Upper lobe of right lung (tissue), 1 donor: ENCODE measurements around the gene CMTM8. TPM values are rescaled to one million over a fixed set of nuclear protein-coding genes. Genes with fewer than 3 reads are reported as not detected.

Source experiments
- ATAC-seq: fragments of 200-7000 bp; cut with Tn5 transposase; one replicate; pipeline ENCODE4 v1.9.1; 2020; ENCODE audit warnings: mild to moderate bottlenecking, moderate library complexity
- DNase-seq: peaks from one replicate; pipeline ENCODE4 v3.0.0-alpha.2; 2020
- H3K27ac ChIP-seq: fragments of 200-600 bp; one replicate; pipeline ENCODE4 v1.8.0; 2022
- H3K27me3 ChIP-seq: fragments of 200-600 bp; one replicate; pipeline ENCODE4 v1.8.0; 2022; ENCODE audit warnings: mild to moderate bottlenecking
- H3K36me3 ChIP-seq: fragments of 200-600 bp; one replicate; pipeline ENCODE4 v1.8.0; 2022
- H3K4me1 ChIP-seq: fragments of 200-600 bp; one replicate; pipeline ENCODE4 v1.8.0; 2022
- H3K4me3 ChIP-seq: fragments of 200-600 bp; one replicate; pipeline ENCODE4 v1.8.0; 2022; ENCODE audit warnings: mild to moderate bottlenecking
- H3K9me3 ChIP-seq: fragments of 200-600 bp; one replicate; pipeline ENCODE4 v1.8.0; 2022
- intact Hi-C: fragments of 100-400 bp; cut with DNase I; formaldehyde crosslinking; loops from one replicate; pipeline ENCODE4 v1.11.0; 2022
- total RNA-seq: library from RNA; stranded (reverse); fragmentation: NEBNext Ultra II Directional; extraction: Animal tissue kit (Norgen Biotek cat#: 25700); gene quantifications from one replicate; pipeline ENCODE4 v1.2.1, GENCODE V29; 2021
- TF ChIP-seq, protein P1 (sequence below): fragments of 200-600 bp; IDR thresholded peaks from one replicate; pipeline ENCODE4 v1.8.0; 2022; ENCODE audit warnings: antibody characterized with exemption
- donor health status: DM: no; HTN: yes; CAD: no; lungs with severe emphysema.

The CMTM8 gene
- total RNA-seq, 1 donor from 2014 or later = 24.9 TPM

GRCh38 chr3:32410367-32411246 is 172.1 kb downstream of the CMTM8 start:
- peak overlapping the region; percentile 27 for H3K27ac ChIP-seq
- ATAC-seq = peak; percentile 54
- H3K4me1 ChIP-seq = peaks cover 35% of the 10 kb centered on the region
- H3K36me3 ChIP-seq = no peaks in the 10 kb centered on the region
- no peak overlapping the region for H3K4me3 ChIP-seq
- no peak for DNase-seq
- no peaks in the 10 kb centered on the region for H3K9me3 ChIP-seq
- TF ChIP-seq, protein P1, sequence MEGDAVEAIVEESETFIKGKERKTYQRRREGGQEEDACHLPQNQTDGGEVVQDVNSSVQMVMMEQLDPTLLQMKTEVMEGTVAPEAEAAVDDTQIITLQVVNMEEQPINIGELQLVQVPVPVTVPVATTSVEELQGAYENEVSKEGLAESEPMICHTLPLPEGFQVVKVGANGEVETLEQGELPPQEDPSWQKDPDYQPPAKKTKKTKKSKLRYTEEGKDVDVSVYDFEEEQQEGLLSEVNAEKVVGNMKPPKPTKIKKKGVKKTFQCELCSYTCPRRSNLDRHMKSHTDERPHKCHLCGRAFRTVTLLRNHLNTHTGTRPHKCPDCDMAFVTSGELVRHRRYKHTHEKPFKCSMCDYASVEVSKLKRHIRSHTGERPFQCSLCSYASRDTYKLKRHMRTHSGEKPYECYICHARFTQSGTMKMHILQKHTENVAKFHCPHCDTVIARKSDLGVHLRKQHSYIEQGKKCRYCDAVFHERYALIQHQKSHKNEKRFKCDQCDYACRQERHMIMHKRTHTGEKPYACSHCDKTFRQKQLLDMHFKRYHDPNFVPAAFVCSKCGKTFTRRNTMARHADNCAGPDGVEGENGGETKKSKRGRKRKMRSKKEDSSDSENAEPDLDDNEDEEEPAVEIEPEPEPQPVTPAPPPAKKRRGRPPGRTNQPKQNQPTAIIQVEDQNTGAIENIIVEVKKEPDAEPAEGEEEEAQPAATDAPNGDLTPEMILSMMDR = no peak
- H3K27me3 ChIP-seq = no peaks in the 10 kb centered on the region
- intact Hi-C loops = no loop called here

GRCh38 chr3:32411442-32411841 is 173.0 kb downstream of the CMTM8 start:
- H3K36me3 ChIP-seq = no peaks in the 10 kb centered on the region
- DNase-seq (no peak), ATAC-seq (no peak)
- peaks cover 32% of the 10 kb centered on the region for H3K4me1 ChIP-seq
- H3K27ac ChIP-seq = no peak overlapping the region
- H3K27me3 ChIP-seq = no peaks in the 10 kb centered on the region
- no peak overlapping the region for H3K4me3 ChIP-seq
- no peaks in the 10 kb centered on the region for H3K9me3 ChIP-seq
- TF ChIP-seq, protein P1 = no peak
- intact Hi-C loops = no loop called here

DNA sequence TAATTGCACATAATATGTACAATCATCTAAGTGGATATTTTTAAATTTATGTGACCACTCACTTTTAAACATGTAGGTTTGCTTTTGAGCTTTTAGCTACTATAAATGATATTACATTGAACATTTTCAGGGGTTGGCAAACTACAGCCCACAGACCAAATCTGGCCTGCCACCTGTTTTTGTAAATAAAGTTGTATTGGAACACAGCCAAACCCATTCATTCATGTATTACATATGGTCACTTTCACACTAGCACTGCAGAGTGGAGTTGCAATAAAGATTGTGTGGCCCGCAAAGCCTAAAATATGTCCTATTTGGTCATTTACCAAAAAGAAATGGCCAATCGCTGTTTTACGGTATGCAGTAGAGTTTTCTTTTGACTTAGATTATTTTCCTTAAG is 174.4 kb downstream of the CMTM8 start:
- H3K9me3 ChIP-seq = no peaks in the 10 kb centered on the region
- H3K4me1 ChIP-seq = peaks cover 22% of the 10 kb centered on the region
- ATAC-seq = no peak
- intact Hi-C loops = no loop called here
- no peak overlapping the region for H3K4me3 ChIP-seq
- H3K36me3 ChIP-seq = no peaks in the 10 kb centered on the region
- TF ChIP-seq, protein P1 = no peak
- H3K27ac ChIP-seq = no peak overlapping the region
- DNase-seq = no peak
- no peaks in the 10 kb centered on the region for H3K27me3 ChIP-seq

GRCh38 chr3:32413845-32414521 is 175.5 kb downstream of the CMTM8 start:
- no peak overlapping the region for H3K27ac ChIP-seq
- H3K4me1 ChIP-seq = peaks cover 14% of the 10 kb centered on the region
- DNase-seq = no peak

GRCh38 chr3:32414522-32415202 is 176.2 kb downstream of the CMTM8 start:
- TF ChIP-seq, protein P1 = no peak
- Histone ChIP-seq H3K4me3 (no peak overlapping the region), H3K9me3 (no peaks in the 10 kb centered on the region), H3K27me3 (no peaks in the 10 kb centered on the region), H3K27ac (peak overlapping the region; percentile 59), H3K4me1 (peaks cover 16% of the 10 kb centered on the region), H3K36me3 (no peaks in the 10 kb centered on the region)
- ATAC-seq (peak; percentile 91), DNase-seq (no peak)
- intact Hi-C loops = no loop called here

More at GRCh38 chr3:32413845-32414521, 175.5 kb downstream of the CMTM8 start:
- ATAC-seq = no peak
- H3K4me3 ChIP-seq = no peak overlapping the region
- TF ChIP-seq, protein P1 = no peak
- no peaks in the 10 kb centered on the region for H3K9me3 ChIP-seq
- H3K36me3 ChIP-seq = no peaks in the 10 kb centered on the region
- H3K27me3 ChIP-seq = no peaks in the 10 kb centered on the region
- intact Hi-C loops = no loop called here
